Uterus (tissue), 2 donors: ENCODE data around the gene OFD1.

Experiments
- CTCF ChIP-seq, 4 experiments: fragments of 200-600 bp in 2 of 4; fragments of 450-650 bp in 2 of 4; sonication (generic) in 2 of 4; IDR thresholded peaks; one replicate each; pipeline ENCODE4 v1.5.1; 2016 to 2019; ENCODE audit warnings: antibody characterized with exemption in 4 of 4, mild to moderate bottlenecking in 2 of 4, moderate library complexity in 1 of 4
- POLR2A ChIP-seq, 2 donors: fragments of 450-650 bp; IDR thresholded peaks; one replicate each; pipeline ENCODE4 v1.6.1; 2016; ENCODE audit warnings: antibody characterized with exemption in 2 of 2, mild to moderate bottlenecking in 1 of 2, moderate library complexity in 1 of 2

GRCh38 chrX:13756381-13756780, 21.8 kb downstream of the OFD1 start:
- no peak for TF ChIP-seq POLR2A (IDR thresholded peaks at IDR 0.05)
- no peak for TF ChIP-seq CTCF (IDR thresholded peaks at IDR 0.05)
